PC-9 (cell line): ENCODE measurements around the gene SLC1A3. TPM values are rescaled to one million over a fixed set of nuclear protein-coding genes. Genes with fewer than 3 reads are reported as not detected.

ENCODE experiments used
- BruUV-seq: library from RNA; stranded (reverse); fragments of 400-500 nt; replicated peaks from 2 replicates; lab custom pipeline; 2021; lab: Mats Ljungman, UMichigan
- CTCF ChIA-PET: fragments of 300-600 bp; sonication (Branson Sonifier 250); formaldehyde crosslinking; loops from one replicate; lab custom pipeline; 2022; ENCODE audit warnings: antibody characterized with exemption; lab: Charles Lee
- POLR2A ChIA-PET: fragments of 300-600 bp; sonication (Branson Sonifier 250); formaldehyde crosslinking; loops from one replicate; lab custom pipeline; 2022; ENCODE audit warnings: antibody characterized with exemption; ENCODE audit not compliant: unreplicated experiment; lab: Charles Lee
- DNase-seq, 2 experiments: peaks; one replicate each; pipeline versions ENCODE4 v3.0.0 to v3.0.0-alpha.2; 2015 to 2022; ENCODE audit warnings: mixed read lengths in 1 of 2
- H2AFZ ChIP-seq: fragments of 200-600 bp; sonication (generic); 2 replicates; pipeline ENCODE4 v1.8.1; 2017; ENCODE audit warnings: antibody characterized with exemption
- H3F3A ChIP-seq: fragments of 200-600 bp; sonication (generic); 2 replicates; pipeline ENCODE4 v1.8.1; 2017; ENCODE audit warnings: antibody characterized with exemption, mild to moderate bottlenecking, low read depth; ENCODE audit not compliant: insufficient read depth
- H3K27ac ChIP-seq: fragments of 200-600 bp; sonication (generic); 2 replicates; pipeline ENCODE4 v1.6.1; 2016; ENCODE audit warnings: mixed run types
- H3K27me3 ChIP-seq: fragments of 200-600 bp; sonication (generic); 2 replicates; pipeline ENCODE4 v1.6.1; 2016; ENCODE audit warnings: low read depth, mixed run types; ENCODE audit not compliant: insufficient read depth
- H3K36me3 ChIP-seq: fragments of 200-600 bp; sonication (generic); 2 replicates; pipeline ENCODE4 v1.6.1; 2016; ENCODE audit warnings: low read depth, mixed run types
- H3K4me1 ChIP-seq: fragments of 200-600 bp; sonication (generic); replicated peaks from 2 replicates; pipeline ENCODE4 v1.6.1; 2016; ENCODE audit warnings: mixed run types; ENCODE audit not compliant: insufficient read depth
- H3K4me2 ChIP-seq: fragments of 200-600 bp; sonication (generic); 2 replicates; pipeline ENCODE4 v1.6.1; 2017; ENCODE audit warnings: mixed run types
- H3K4me3 ChIP-seq: fragments of 200-600 bp; sonication (generic); 2 replicates; pipeline ENCODE4 v1.6.1; 2016; ENCODE audit warnings: mixed run types
- H3K79me2 ChIP-seq: fragments of 200-600 bp; sonication (generic); 2 replicates; pipeline ENCODE4 v1.6.1; 2017; ENCODE audit warnings: low read depth, mixed run types
- H3K9me2 ChIP-seq: fragments of 200-600 bp; sonication (generic); 2 replicates; pipeline ENCODE4 v1.8.1; 2017; ENCODE audit warnings: mild to moderate bottlenecking; ENCODE audit not compliant: insufficient read depth
- H3K9me3 ChIP-seq: fragments of 200-600 bp; sonication (generic); 2 replicates; pipeline ENCODE4 v1.8.1; 2016; ENCODE audit warnings: low read depth; ENCODE audit not compliant: insufficient read depth
- H4K20me1 ChIP-seq: fragments of 200-600 bp; sonication (generic); 2 replicates; pipeline ENCODE4 v1.8.1; 2017; ENCODE audit not compliant: insufficient read depth
- CTCF ChIP-seq: fragments of 200-600 bp; sonication (generic); conservative IDR thresholded peaks from 2 replicates; pipeline ENCODE4 v1.6.1; 2017; ENCODE audit warnings: mixed run types, antibody characterized with exemption, mild to moderate bottlenecking, moderate library complexity
- EZH2 ChIP-seq: fragments of 200-600 bp; sonication (generic); IDR thresholded peaks from 2 replicates; pipeline ENCODE4 v1.8.0; 2017; ENCODE audit warnings: antibody characterized with exemption, low read depth
- intact Hi-C: fragments of 100-400 bp; cut with micrococcal nuclease; formaldehyde crosslinking; loops from one replicate; pipeline ENCODE4 v1.10.0; 2022; ENCODE audit not compliant: unreplicated experiment
- total RNA-seq: library from RNA; stranded (reverse); gene quantifications from 2 replicates; pipeline ENCODE4 v1.2.3, GENCODE V29; 2021

SLC1A3 gene
- total RNA-seq, 1 experiment from 2014 or later: 0.24 TPM

- intact Hi-C loops: no loop called here
- POLR2A ChIA-PET: no interaction called here
- Histone ChIP-seq H3K27me3 (no peaks in the 10 kb centered on the region), H3K36me3 (peaks cover 25% of the 10 kb centered on the region; the same call in 1 of the 2 replicates), H2AFZ (no peak overlapping the region), H3K4me3 (no peak overlapping the region), H3K79me2 (no peaks in the 10 kb centered on the region), H3K4me2 (no peak overlapping the region), H3K4me1 (peaks cover under 1% of the 10 kb centered on the region; the same call in 1 of the 2 replicates), H3K9me3 (no peaks in the 10 kb centered on the region), H3K9me2 (no peaks in the 10 kb centered on the region), H3K27ac (no peak overlapping the region), H3F3A (no peaks in the 10 kb centered on the region; the same call in 1 of the 2 replicates), H4K20me1 (no peaks in the 10 kb centered on the region)
- CTCF ChIA-PET: no interaction called here
- DNase-seq: no peak
- no TSS peak for BruUV-seq
- no peak for TF ChIP-seq EZH2
- TF ChIP-seq CTCF: no peak
These were observed 17.9 kb downstream of the SLC1A3 start for GRCh38 chr5:36624277-36624676.

- Histone ChIP-seq H3K79me2 (no peaks in the 10 kb centered on the region), H3K4me3 (no peak overlapping the region), H3K4me1 (no peaks in the 10 kb centered on the region), H3K9me3 (no peaks in the 10 kb centered on the region), H3K4me2 (no peak overlapping the region), H3K9me2 (no peaks in the 10 kb centered on the region), H4K20me1 (no peaks in the 10 kb centered on the region), H3K27ac (no peak overlapping the region), H3K36me3 (peaks cover 51% of the 10 kb centered on the region), H2AFZ (no peak overlapping the region), H3F3A (no peaks in the 10 kb centered on the region; the same call in 1 of the 2 replicates), H3K27me3 (no peaks in the 10 kb centered on the region)
- no peak for DNase-seq
- intact Hi-C loops: no loop called here
- TF ChIP-seq EZH2: no peak
- no peak for TF ChIP-seq CTCF
- POLR2A ChIA-PET: no interaction called here
- BruUV-seq: no TSS peak
- CTCF ChIA-PET: no interaction called here
These were observed 22.3 kb downstream of the SLC1A3 start for GRCh38 chr5:36628695-36629094.

- BruUV-seq: no TSS peak
- Histone ChIP-seq H3K4me3 (no peak overlapping the region), H3F3A (no peaks in the 10 kb centered on the region; the same call in 1 of the 2 replicates), H3K36me3 (peaks cover 51% of the 10 kb centered on the region), H3K4me1 (no peaks in the 10 kb centered on the region), H2AFZ (no peak overlapping the region), H3K4me2 (no peak overlapping the region), H3K79me2 (no peaks in the 10 kb centered on the region), H3K9me2 (no peaks in the 10 kb centered on the region), H3K9me3 (no peaks in the 10 kb centered on the region), H4K20me1 (no peaks in the 10 kb centered on the region), H3K27me3 (no peaks in the 10 kb centered on the region), H3K27ac (no peak overlapping the region)
- DNase-seq: no peak
- intact Hi-C loops: no loop called here
- CTCF ChIA-PET: no interaction called here
- POLR2A ChIA-PET: no interaction called here
- TF ChIP-seq EZH2 (no peak), CTCF (no peak)
These were observed 23.3 kb downstream of the SLC1A3 start for GRCh38 chr5:36629729-36630128.
